VCaP (cell line): ENCODE measurements around the gene RPS15A.

ENCODE experiments used
- H3K27ac ChIP-seq: fragments of 450-650 bp; 2 replicates; pipeline ENCODE4 v1.5.1; 2017
- TF ChIP-seq, protein P1 (sequence below): fragments of 450-650 bp; conservative IDR thresholded peaks from 2 replicates; pipeline ENCODE4 v1.5.1; 2017; ENCODE audit warnings: mild to moderate bottlenecking, moderate library complexity

The RPS15A gene

GRCh38 chr16:18829251-18829650 lies 39.1 kb upstream of the RPS15A start:
- TF ChIP-seq, protein P1, sequence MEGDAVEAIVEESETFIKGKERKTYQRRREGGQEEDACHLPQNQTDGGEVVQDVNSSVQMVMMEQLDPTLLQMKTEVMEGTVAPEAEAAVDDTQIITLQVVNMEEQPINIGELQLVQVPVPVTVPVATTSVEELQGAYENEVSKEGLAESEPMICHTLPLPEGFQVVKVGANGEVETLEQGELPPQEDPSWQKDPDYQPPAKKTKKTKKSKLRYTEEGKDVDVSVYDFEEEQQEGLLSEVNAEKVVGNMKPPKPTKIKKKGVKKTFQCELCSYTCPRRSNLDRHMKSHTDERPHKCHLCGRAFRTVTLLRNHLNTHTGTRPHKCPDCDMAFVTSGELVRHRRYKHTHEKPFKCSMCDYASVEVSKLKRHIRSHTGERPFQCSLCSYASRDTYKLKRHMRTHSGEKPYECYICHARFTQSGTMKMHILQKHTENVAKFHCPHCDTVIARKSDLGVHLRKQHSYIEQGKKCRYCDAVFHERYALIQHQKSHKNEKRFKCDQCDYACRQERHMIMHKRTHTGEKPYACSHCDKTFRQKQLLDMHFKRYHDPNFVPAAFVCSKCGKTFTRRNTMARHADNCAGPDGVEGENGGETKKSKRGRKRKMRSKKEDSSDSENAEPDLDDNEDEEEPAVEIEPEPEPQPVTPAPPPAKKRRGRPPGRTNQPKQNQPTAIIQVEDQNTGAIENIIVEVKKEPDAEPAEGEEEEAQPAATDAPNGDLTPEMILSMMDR: no peak
- no peak overlapping the region for H3K27ac ChIP-seq

GRCh38 chr16:18827890-18828289 lies 37.8 kb upstream of the RPS15A start:
- TF ChIP-seq, protein P1: no peak
- H3K27ac ChIP-seq: no peak overlapping the region

GRCh38 chr16:18816286-18816685 lies 26.2 kb upstream of the RPS15A start:
- TF ChIP-seq, protein P1: no peak
- no peak overlapping the region for H3K27ac ChIP-seq

- no peak overlapping the region for H3K27ac ChIP-seq
- TF ChIP-seq, protein P1: no peak
These were observed 21.8 kb upstream of the RPS15A start for GRCh38 chr16:18811925-18812324.

DNA sequence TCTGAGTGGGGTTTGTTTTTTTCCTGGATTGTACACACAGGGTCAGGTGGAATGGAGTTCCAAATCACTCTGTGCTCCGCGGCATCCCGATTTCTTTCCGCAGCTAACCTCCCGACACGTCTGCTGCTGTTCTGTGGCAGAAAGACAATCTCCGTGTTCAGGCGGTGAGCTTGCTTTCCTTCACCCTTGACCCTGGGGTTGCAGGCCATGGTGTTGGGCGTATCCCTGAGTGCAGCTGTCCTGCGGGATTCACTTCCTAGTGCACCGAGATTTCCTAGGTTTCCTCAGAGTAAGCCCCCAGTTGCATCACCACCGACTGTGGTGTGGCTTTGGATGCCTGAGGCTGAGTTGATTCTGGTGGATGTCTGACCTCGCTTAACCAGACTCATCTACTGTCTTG lies 19.0 kb upstream of the RPS15A start:
- TF ChIP-seq, protein P1: no peak

DNA sequence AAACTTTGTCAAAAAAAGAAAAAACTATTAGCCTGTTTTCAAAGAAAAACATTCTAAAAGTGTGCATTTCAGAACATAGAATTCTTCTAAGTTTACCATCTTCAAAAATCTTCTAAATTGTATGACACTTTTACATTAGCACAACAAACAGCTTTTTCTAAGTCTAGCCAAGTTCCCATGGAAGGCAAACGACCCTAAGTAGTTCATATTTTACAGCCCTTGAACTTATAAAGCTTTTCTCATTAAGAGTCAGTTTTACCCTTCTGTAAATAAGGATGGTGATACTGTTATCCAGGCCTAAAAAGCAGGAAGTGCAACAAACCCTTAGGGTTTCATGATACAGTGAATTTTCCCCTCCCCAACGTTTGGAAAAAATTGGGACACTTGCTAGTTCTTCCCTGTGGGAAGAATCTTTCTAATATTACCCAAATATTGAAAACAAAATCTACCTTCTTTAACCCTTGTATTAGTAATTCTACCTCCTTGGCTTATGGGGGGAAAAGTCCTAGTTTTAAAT lies 15.2 kb upstream of the RPS15A start:
- TF ChIP-seq, protein P1: no peak
- H3K27ac ChIP-seq: no peak overlapping the region

More for the DNA sequence above, 19.0 kb upstream of the RPS15A start:
- H3K27ac ChIP-seq: no peak overlapping the region

DNA sequence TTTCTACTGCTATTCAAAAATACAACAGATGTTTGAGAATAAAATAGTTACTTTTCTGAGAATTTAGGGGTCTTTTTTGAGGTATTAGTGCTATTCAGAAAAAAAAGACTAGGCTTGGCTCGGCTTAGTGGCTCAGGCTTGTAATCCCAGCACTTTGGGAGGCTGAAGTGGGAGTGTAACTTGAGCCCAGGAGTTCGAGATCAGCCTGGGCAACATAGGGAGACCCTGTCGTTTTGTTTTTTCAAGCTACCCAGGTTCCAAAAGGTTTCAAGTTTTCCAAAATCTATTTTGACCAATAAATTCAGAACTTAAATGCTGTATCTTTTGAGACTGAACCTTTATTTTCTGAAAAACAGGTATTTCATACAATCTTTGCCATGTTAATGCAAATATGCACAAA lies 14.4 kb upstream of the RPS15A start:
- TF ChIP-seq, protein P1: no peak
- no peak overlapping the region for H3K27ac ChIP-seq
